GM12865 (cell line): ENCODE data around the gene STARD10.

Experiments used
- DNase-seq: peaks from one replicate; pipeline ENCODE4 v3.0.0; 2010; ENCODE audit warnings: low read depth
- H3K4me3 ChIP-seq: 2 replicates; pipeline ENCODE4 v1.5.1; 2011; ENCODE audit warnings: mild to moderate bottlenecking, low read depth, low read length, control low read depth
- CTCF ChIP-seq: IDR thresholded peaks from 2 replicates; pipeline ENCODE4 v1.5.1; 2011; ENCODE audit warnings: low read length, control low read depth, low read depth, inconsistent platforms; ENCODE audit not compliant: insufficient read depth; ENCODE audit errors: missing control alignments

Gene STARD10

GRCh38 chr11:72742513-72743320 lies 51.1 kb downstream of the STARD10 start:
- TF ChIP-seq CTCF: no peak
- no peak for DNase-seq
- no peak overlapping the region for H3K4me3 ChIP-seq

- H3K4me3 ChIP-seq: no peak overlapping the region
- no peak for DNase-seq
- TF ChIP-seq CTCF: no peak
Observed at GRCh38 chr11:72741849-72742512, 51.9 kb downstream of the STARD10 start.

GRCh38 chr11:72741429-72741833 lies 52.4 kb downstream of the STARD10 start:
- no peak for TF ChIP-seq CTCF
- H3K4me3 ChIP-seq: peak overlapping the region; percentile 13
- DNase-seq: peak; percentile 57

GRCh38 chr11:72740562-72741428 lies 53.1 kb downstream of the STARD10 start:
- no peak for DNase-seq
- peak overlapping the region; percentile 70 for H3K4me3 ChIP-seq
- TF ChIP-seq CTCF: no peak

- no peak for TF ChIP-seq CTCF
- DNase-seq: peak; percentile 42
- peak overlapping the region; percentile 70 for H3K4me3 ChIP-seq
Observed at GRCh38 chr11:72740060-72740424, 53.8 kb downstream of the STARD10 start.

GRCh38 chr11:72739240-72740059 lies 54.4 kb downstream of the STARD10 start:
- peak overlapping the region; percentile 70 for H3K4me3 ChIP-seq
- peak; percentile 59 for DNase-seq
- no peak for TF ChIP-seq CTCF
